DND-41 (cell line): Measurements from ENCODE around the gene AXIN1.

Experiments
- EZH2 ChIP-seq: IDR thresholded peaks from 3 replicates; pipeline ENCODE4 v1.6.1; 2012; ENCODE audit warnings: borderline replicate concordance, low read depth, mild to moderate bottlenecking, moderate library complexity, low read length, inconsistent platforms; ENCODE audit not compliant: severe bottlenecking
- TF ChIP-seq, protein P1 (sequence below): IDR thresholded peaks from 2 replicates; pipeline ENCODE4 v1.5.1; 2012; ENCODE audit warnings: borderline replicate concordance, low read length, moderate library complexity, mild to moderate bottlenecking; ENCODE audit not compliant: poor library complexity, severe bottlenecking; ENCODE audit errors: extremely low read depth

DNA sequence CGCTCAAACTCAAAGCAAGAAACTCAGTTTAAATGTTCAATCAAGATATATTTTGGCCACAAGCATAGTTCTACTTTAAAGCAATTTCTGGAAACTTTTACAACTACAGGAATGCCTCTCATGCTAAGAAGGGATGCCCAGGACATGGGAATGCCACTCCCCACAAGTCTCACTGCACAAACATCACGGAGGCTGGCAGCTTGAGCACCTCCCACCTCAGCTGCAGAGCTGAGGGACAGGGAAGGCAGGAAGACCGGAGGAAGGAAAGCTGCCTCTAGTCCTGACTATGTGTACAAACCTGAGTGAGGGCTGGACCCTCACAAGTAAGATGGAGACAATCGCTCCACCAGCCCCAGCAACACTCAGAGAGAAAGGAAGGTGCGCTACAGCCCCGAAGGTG, 5.3 kb downstream of the AXIN1 start:
- TF ChIP-seq EZH2 = no peak
- TF ChIP-seq, protein P1, sequence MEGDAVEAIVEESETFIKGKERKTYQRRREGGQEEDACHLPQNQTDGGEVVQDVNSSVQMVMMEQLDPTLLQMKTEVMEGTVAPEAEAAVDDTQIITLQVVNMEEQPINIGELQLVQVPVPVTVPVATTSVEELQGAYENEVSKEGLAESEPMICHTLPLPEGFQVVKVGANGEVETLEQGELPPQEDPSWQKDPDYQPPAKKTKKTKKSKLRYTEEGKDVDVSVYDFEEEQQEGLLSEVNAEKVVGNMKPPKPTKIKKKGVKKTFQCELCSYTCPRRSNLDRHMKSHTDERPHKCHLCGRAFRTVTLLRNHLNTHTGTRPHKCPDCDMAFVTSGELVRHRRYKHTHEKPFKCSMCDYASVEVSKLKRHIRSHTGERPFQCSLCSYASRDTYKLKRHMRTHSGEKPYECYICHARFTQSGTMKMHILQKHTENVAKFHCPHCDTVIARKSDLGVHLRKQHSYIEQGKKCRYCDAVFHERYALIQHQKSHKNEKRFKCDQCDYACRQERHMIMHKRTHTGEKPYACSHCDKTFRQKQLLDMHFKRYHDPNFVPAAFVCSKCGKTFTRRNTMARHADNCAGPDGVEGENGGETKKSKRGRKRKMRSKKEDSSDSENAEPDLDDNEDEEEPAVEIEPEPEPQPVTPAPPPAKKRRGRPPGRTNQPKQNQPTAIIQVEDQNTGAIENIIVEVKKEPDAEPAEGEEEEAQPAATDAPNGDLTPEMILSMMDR = no peak
